ENCODE measurements around the gene ARF1. TPM values are rescaled to one million over a fixed set of nuclear protein-coding genes. Genes with fewer than 3 reads are reported as not detected.

ARF1 gene
- total RNA-seq, 1 donor from 2014 or later: 213 TPM

DNA sequence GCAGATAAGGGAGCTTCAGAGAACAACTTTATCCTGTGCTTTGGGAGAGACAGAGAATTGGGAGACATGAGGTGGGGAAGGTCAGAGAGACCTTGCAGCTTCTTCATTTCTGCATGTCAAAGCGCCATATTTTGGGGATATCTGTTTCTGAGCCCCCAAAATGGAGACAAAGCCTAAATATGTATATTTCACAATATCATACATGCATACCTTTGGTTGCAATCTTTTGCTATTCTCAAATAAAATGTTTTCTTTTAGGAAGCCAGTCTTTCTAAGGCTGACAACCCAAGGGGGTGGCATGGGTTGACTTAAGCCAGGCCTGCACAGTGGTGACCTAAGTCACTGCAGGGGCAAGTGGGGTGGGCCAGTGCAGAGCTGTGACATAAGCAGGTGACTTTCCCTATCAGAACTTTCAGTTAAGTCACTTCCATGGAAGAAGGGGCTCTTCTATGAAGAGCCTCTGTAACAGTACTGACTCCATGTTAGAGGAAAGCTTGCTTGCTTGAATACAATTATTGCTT, 40.5 kb downstream of the ARF1 start:
- ATAC-seq (ENCODE audit: low read depth) (no peak), DNase-seq (no peak)
- ChIA-PET POLR2A (interaction anchor here (1.0 kb wide), 1 partner anchor 41 kb away, joined by 3 read pairs; no protein-coding TSS in a partner anchor), CTCF (interaction anchor here (1.8 kb wide), 1 partner anchor 8 kb away, joined by 10 read pairs; no protein-coding TSS in a partner anchor)
- Mint-ChIP-seq H3K27me3 (no peaks in the 10 kb centered on the region), H3K4me3 (no peak overlapping the region), H3K36me3 (ENCODE audit: low read depth) (no peaks in the 10 kb centered on the region), H3K9me3 (no peaks in the 10 kb centered on the region), H3K27ac (no peak overlapping the region), H3K4me1 (peaks cover 9% of the 10 kb centered on the region)
- TF ChIP-seq, protein P1, sequence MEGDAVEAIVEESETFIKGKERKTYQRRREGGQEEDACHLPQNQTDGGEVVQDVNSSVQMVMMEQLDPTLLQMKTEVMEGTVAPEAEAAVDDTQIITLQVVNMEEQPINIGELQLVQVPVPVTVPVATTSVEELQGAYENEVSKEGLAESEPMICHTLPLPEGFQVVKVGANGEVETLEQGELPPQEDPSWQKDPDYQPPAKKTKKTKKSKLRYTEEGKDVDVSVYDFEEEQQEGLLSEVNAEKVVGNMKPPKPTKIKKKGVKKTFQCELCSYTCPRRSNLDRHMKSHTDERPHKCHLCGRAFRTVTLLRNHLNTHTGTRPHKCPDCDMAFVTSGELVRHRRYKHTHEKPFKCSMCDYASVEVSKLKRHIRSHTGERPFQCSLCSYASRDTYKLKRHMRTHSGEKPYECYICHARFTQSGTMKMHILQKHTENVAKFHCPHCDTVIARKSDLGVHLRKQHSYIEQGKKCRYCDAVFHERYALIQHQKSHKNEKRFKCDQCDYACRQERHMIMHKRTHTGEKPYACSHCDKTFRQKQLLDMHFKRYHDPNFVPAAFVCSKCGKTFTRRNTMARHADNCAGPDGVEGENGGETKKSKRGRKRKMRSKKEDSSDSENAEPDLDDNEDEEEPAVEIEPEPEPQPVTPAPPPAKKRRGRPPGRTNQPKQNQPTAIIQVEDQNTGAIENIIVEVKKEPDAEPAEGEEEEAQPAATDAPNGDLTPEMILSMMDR (IDR thresholded peaks at IDR 0.05): no peak
- intact Hi-C loops (cut with micrococcal nuclease): no loop called here

DNA sequence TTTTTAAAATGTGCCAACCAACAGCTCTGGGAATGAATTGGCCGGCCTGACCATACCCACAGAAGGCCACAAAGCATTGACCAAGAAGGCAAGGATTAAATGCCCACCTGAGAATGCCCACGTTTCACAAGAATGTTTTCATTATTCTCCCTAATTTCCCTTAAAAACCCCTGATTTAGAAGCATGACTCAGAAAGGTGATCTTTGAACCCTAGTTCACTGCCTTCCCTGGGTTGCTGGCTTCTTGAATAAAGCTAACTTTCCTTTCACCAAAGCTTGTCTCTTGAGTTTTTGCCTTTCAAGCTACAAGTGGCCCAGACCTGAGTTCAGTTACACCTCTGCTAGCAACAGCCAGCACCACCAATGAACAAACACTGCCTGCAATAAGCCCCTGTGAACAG, 41.0 kb downstream of the ARF1 start:
- ChIA-PET POLR2A (interaction anchor here (0.5 to 0.6 kb wide), 2 partner anchors 1257 to 1360 kb away, joined by 5 to 7 read pairs; no protein-coding TSS in a partner anchor), CTCF (interaction anchor here (1.2 kb wide), 1 partner anchor 42 kb away, joined by 3 read pairs; no protein-coding TSS in a partner anchor)
- no peak for ATAC-seq (ENCODE audit: low read depth)
- Mint-ChIP-seq H3K9me3 (no peaks in the 10 kb centered on the region), H3K27ac (no peak overlapping the region), H3K4me1 (peaks cover 9% of the 10 kb centered on the region), H3K4me3 (no peak overlapping the region), H3K27me3 (no peaks in the 10 kb centered on the region), H3K36me3 (ENCODE audit: low read depth) (no peaks in the 10 kb centered on the region)
- intact Hi-C loops (cut with micrococcal nuclease): no loop called here
- DNase-seq: no peak
- TF ChIP-seq, protein P1 (IDR thresholded peaks at IDR 0.05): no peak

DNA sequence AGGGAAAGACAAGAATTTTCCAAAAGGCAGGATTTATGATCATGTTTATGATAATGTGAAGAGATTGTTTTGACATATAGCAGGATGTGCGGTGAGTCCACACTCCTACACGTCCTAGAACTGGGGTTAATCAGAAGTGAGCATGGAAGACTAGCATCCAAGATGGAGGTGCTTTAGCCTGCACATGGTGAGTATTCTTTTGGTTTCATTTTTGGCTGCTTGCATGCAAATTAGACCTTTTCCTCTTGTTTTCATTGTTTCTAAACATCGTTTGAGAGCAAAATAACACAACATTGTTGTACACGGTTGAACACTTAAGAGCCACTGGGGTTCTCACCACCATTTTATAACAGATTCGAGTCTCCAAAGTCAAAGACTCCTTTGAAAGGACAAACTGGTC, 42.7 kb downstream of the ARF1 start:
- TF ChIP-seq, protein P1 (IDR thresholded peaks at IDR 0.05): no peak
- Mint-ChIP-seq H3K9me3 (no peaks in the 10 kb centered on the region), H3K4me3 (no peak overlapping the region), H3K4me1 (peaks cover 9% of the 10 kb centered on the region), H3K27me3 (no peaks in the 10 kb centered on the region), H3K27ac (no peak overlapping the region), H3K36me3 (ENCODE audit: low read depth) (no peaks in the 10 kb centered on the region)
- intact Hi-C loops (cut with micrococcal nuclease): no loop called here
- no peak for DNase-seq
- ATAC-seq (ENCODE audit: low read depth): no peak
- ChIA-PET POLR2A (interaction anchor here (1.0 to 1.5 kb wide), 2 partner anchors 13 to 43 kb away, joined by 3 to 7 read pairs; no protein-coding TSS in a partner anchor), CTCF (no interaction called here)

DNA sequence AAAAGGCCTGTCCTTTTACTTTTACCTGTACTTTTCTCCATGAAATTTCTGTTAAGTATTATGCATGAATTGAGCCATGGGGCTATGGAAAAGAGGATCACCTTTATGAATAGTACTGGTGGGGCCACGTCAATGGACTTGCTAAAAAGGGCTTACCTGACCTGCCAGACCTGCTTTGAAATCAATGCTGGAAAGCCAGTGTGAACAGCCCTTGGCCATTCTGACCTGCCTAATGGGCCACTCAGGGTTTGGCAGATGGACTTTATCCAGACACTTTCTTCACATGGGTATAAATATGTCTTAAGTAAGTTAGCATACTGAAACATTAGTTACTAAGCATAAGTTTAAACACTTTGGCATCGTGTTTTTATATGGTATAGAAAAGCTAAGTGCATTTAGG, 49.3 kb downstream of the ARF1 start:
- ChIA-PET POLR2A (no interaction called here), CTCF (interaction anchor here (1.5 to 3.1 kb wide), 4 partner anchors 33 to 384 kb away, joined by 3 to 27 read pairs (median 12); no protein-coding TSS in a partner anchor)
- Mint-ChIP-seq H3K9me3 (no peaks in the 10 kb centered on the region), H3K36me3 (ENCODE audit: low read depth) (no peaks in the 10 kb centered on the region), H3K27me3 (peaks cover 2% of the 10 kb centered on the region), H3K4me3 (no peak overlapping the region), H3K27ac (no peak overlapping the region), H3K4me1 (peaks cover 9% of the 10 kb centered on the region)
- intact Hi-C loops (cut with micrococcal nuclease): loop anchor here (1.0 to 5.0 kb wide), 7 partner anchors 35 to 384 kb away; a partner anchor contains a TSS
- ATAC-seq (ENCODE audit: low read depth) (no peak), DNase-seq (no peak)
- TF ChIP-seq, protein P1 (IDR thresholded peaks at IDR 0.05): no peak

DNA sequence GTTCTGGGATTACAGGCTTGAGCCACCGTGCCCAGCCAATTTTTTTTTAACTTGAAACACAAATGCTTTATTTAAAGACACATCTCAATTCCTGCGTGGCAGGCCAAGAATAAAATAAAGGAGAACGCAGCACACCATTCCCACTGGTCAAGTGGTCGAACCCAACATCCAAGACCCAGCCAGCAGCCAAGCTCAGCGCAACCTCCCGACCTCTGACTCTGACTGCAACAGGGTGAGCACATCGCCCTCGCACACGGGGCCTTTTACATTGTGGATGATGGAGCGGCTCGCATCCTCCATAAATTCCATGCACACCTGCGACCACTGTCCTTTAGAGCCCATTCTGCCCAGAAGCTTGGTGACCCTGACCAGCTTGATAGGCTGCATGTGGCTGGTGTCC, 52.1 kb downstream of the ARF1 start:
- H3K36me3 Mint-ChIP-seq (ENCODE audit: low read depth): peaks cover 1% of the 10 kb centered on the region
- ATAC-seq (ENCODE audit: low read depth) (no peak), DNase-seq (no peak)
- ChIA-PET CTCF (interaction anchor here (5.0 kb wide), 1 partner anchor 31 kb away, joined by 20 read pairs; the partner anchor contains the start of gene IBA57), POLR2A (no interaction called here)
- intact Hi-C loops (cut with micrococcal nuclease): loop anchor here (5.0 kb wide), 2 partner anchors 143 to 368 kb away; no protein-coding TSS in a partner anchor
- peaks cover 33% of the 10 kb centered on the region for H3K4me1 Mint-ChIP-seq
- H3K27me3 Mint-ChIP-seq: peaks cover 2% of the 10 kb centered on the region
- no peak overlapping the region for H3K27ac Mint-ChIP-seq
- no peak overlapping the region for H3K4me3 Mint-ChIP-seq
- no peaks in the 10 kb centered on the region for H3K9me3 Mint-ChIP-seq
- TF ChIP-seq, protein P1 (IDR thresholded peaks at IDR 0.05): no peak

Data from activated B cell treated with CpG ODN at 0.5 μM for 24 hours (primary cell).